SW480 (cell line): ENCODE measurements around the gene SCN3B.

ENCODE experiments used
- DNase-seq: peaks from one replicate; pipeline ENCODE4 v3.0.0-alpha.2; 2016; ENCODE audit warnings: low spot score

SCN3B gene

GRCh38 chr11:123594921-123595320 is 59.5 kb downstream of the SCN3B start:
- no peak for DNase-seq

GRCh38 chr11:123594188-123594901 is 60.1 kb downstream of the SCN3B start:
- DNase-seq = no peak

GRCh38 chr11:123593570-123593969 is 60.9 kb downstream of the SCN3B start:
- DNase-seq = no peak

GRCh38 chr11:123590296-123590912 is 64.0 kb downstream of the SCN3B start:
- peak; percentile 92 for DNase-seq

- DNase-seq = no peak
Observed at GRCh38 chr11:123588864-123589262, 65.6 kb downstream of the SCN3B start.

- peak; percentile 65 for DNase-seq
Observed at GRCh38 chr11:123588117-123588863, 66.1 kb downstream of the SCN3B start.

GRCh38 chr11:123587559-123587958 is 66.9 kb downstream of the SCN3B start:
- DNase-seq = peak; percentile 56

GRCh38 chr11:123587044-123587443 is 67.4 kb downstream of the SCN3B start:
- peak; percentile 63 for DNase-seq

GRCh38 chr11:123586568-123586967 is 67.9 kb downstream of the SCN3B start:
- no peak for DNase-seq

GRCh38 chr11:123585706-123586105 is 68.7 kb downstream of the SCN3B start:
- no peak for DNase-seq

GRCh38 chr11:123585206-123585605 is 69.2 kb downstream of the SCN3B start:
- no peak for DNase-seq

GRCh38 chr11:123584737-123585136 is 69.7 kb downstream of the SCN3B start:
- no peak for DNase-seq

GRCh38 chr11:123584186-123584585 is 70.2 kb downstream of the SCN3B start:
- DNase-seq = no peak

GRCh38 chr11:123582992-123583504 is 71.4 kb downstream of the SCN3B start:
- DNase-seq = no peak

GRCh38 chr11:123581651-123582399 is 72.6 kb downstream of the SCN3B start:
- no peak for DNase-seq

- DNase-seq = peak; percentile 72
Observed at GRCh38 chr11:123580557-123581275, 73.7 kb downstream of the SCN3B start.

- DNase-seq = no peak
Observed at GRCh38 chr11:123580137-123580536, 74.3 kb downstream of the SCN3B start.

- DNase-seq = no peak
Observed at GRCh38 chr11:123579482-123579812, 75.0 kb downstream of the SCN3B start.
